ENCODE results near the gene AHCYL2. TPM values are rescaled to one million over a fixed set of nuclear protein-coding genes. Genes with fewer than 3 reads are reported as not detected.
A peak's percentile ranks its signal among the peaks of the same experiment; 100 is the strongest.

AHCYL2 gene
- total and polyA plus RNA-seq, 2 of the 8 experiments (the other 6 are each of a cell fraction or from before 2014, with no cell fraction given) = 20.7 to 25.4 TPM

DNA sequence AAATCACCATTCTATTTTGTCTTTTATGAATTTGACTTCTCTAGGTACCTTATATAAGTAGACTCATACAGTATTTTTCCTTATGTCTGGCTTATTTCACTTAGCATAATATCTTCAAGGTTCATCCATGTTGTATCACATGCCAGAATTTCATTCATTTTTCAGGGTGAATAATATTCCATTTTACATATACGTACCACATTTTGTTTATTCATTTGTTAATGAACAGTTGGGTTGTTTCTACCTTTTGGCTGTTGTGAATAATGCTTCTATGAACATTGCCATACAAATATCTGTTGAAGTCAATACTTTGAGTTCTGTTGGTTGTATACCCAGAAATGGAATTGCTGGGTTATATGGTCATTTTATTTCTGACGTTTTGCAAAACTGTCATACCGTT is 20.7 kb downstream of the AHCYL2 start:
- Histone ChIP-seq H3K27ac (ENCODE audit: low read depth, low read length) (no peak overlapping the region), H4K8ac (ENCODE audit: extremely low read depth, insufficient read depth, low read length) (no peak overlapping the region), H2BK12ac (ENCODE audit: low read depth, low read length) (no peak overlapping the region), H4K91ac (replicated peaks; ENCODE audit: insufficient read length, low read length) (no peak overlapping the region), H2BK120ac (replicated peaks; ENCODE audit: low read depth, low read length) (no peak overlapping the region), H3K56ac (replicated peaks; ENCODE audit: insufficient read length, low read depth, low read length) (peak overlapping the region; percentile 46), H3K23me2 (ENCODE audit: low read depth, low read length) (no peaks in the 10 kb centered on the region), H2BK15ac (ENCODE audit: low read length) (no peak overlapping the region), H3K23ac (ENCODE audit: insufficient read length) (no peak overlapping the region), H3K36me3 (ENCODE audit: control insufficient read depth in 2 of 4, insufficient read depth in 4 of 4, low read length in 3 of 4) (no peaks in the 10 kb centered on the region; a peak in 1 of 8 replicates), H3K4me3 (ENCODE audit: extremely low read depth in 1 of 4, insufficient read depth in 2 of 4, low read depth in 3 of 4, low read length in 4 of 4) (no peak overlapping the region), H3K4me2 (ENCODE audit: insufficient read depth in 1 of 2, low read depth in 2 of 2, low read length in 2 of 2) (no peak overlapping the region), H3K79me1 (ENCODE audit: low read depth, low read length) (peaks cover 2% of the 10 kb centered on the region; the same call in 1 of the 2 replicates), H3K9ac (replicated peaks in 1 of 4; ENCODE audit: extremely low read depth in 1 of 4, low read depth in 3 of 4, low read length in 3 of 4) (no peak overlapping the region), H3K9me3 (ENCODE audit: insufficient read depth in 2 of 2, low read depth in 1 of 2, low read length in 1 of 2) (no peaks in the 10 kb centered on the region; a peak in 1 of 4 replicates), H3K4me1 (replicated peaks in 1 of 4; ENCODE audit: control insufficient read depth in 3 of 4, insufficient read depth in 4 of 4, low read length in 3 of 4) (peaks cover 0 to 7% (median 2%) of the 10 kb centered on the region in 4 experiments; a peak in 2 of 7 replicates), H2BK5ac (ENCODE audit: low read depth, low read length) (no peak overlapping the region), H3K27me3 (replicated peaks in 1 of 4; ENCODE audit: control insufficient read depth in 3 of 4, extremely low read depth in 1 of 4, insufficient read depth in 3 of 4, low read length in 3 of 4) (no peaks in the 10 kb centered on the region), H2AK5ac (ENCODE audit: low read depth, low read length) (no peak overlapping the region), H3K18ac (ENCODE audit: extremely low read depth, low read length) (no peak overlapping the region), H2AFZ (ENCODE audit: low read length) (no peak overlapping the region), H3K14ac (ENCODE audit: insufficient read length) (no peak overlapping the region), H3K79me2 (ENCODE audit: control insufficient read depth in 1 of 2, insufficient read depth in 2 of 2, low read length in 2 of 2) (peaks cover 0 to 42% of the 10 kb centered on the region in 2 experiments; a peak in 2 of 4 replicates), H4K5ac (ENCODE audit: insufficient read length, low read depth, low read length) (no peak overlapping the region), H2BK20ac (ENCODE audit: low read length) (no peak overlapping the region), H3K4ac (replicated peaks; ENCODE audit: insufficient read length, low read depth, low read length) (no peak overlapping the region), H4K20me1 (replicated peaks in 1 of 2; ENCODE audit: control insufficient read depth in 1 of 2, insufficient read depth in 2 of 2, low read length in 2 of 2) (no peaks in the 10 kb centered on the region)
- TF ChIP-seq NANOG (IDR thresholded peaks at IDR 0.05; ENCODE audit: insufficient read depth, low read depth, low read length, poor library complexity, severe bottlenecking) = no peak
- TF ChIP-seq NRF1 (IDR thresholded peaks at IDR 0.05; ENCODE audit: low read depth, low read length) = no peak
- no peak for TF ChIP-seq RNF2 (IDR thresholded peaks at IDR 0.05; ENCODE audit: borderline replicate concordance, low read depth, low read length, missing control alignments, poor library complexity, severe bottlenecking)
- TF ChIP-seq CBX5 (IDR thresholded peaks at IDR 0.05; ENCODE audit: low read depth, low read length) = no peak
- TF ChIP-seq POU5F1 (IDR thresholded peaks at IDR 0.05; ENCODE audit: low read depth, low read length) = no peak
- no peak for TF ChIP-seq CREB1 (IDR thresholded peaks at IDR 0.05)
- no peak for TF ChIP-seq TAF7 (optimal IDR thresholded peaks at IDR 0.05; ENCODE audit: borderline replicate concordance, low read depth, low read length)
- TF ChIP-seq POLR2A (IDR thresholded peaks at IDR 0.05; ENCODE audit: control extremely low read depth in 1 of 2, low read depth in 2 of 2, low read length in 2 of 2) = no peak
- TF ChIP-seq GTF2F1 (IDR thresholded peaks at IDR 0.05; ENCODE audit: borderline replicate concordance, low read depth, low read length) = no peak
- TF ChIP-seq, protein P1, sequence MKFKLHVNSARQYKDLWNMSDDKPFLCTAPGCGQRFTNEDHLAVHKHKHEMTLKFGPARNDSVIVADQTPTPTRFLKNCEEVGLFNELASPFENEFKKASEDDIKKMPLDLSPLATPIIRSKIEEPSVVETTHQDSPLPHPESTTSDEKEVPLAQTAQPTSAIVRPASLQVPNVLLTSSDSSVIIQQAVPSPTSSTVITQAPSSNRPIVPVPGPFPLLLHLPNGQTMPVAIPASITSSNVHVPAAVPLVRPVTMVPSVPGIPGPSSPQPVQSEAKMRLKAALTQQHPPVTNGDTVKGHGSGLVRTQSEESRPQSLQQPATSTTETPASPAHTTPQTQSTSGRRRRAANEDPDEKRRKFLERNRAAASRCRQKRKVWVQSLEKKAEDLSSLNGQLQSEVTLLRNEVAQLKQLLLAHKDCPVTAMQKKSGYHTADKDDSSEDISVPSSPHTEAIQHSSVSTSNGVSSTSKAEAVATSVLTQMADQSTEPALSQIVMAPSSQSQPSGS (IDR thresholded peaks at IDR 0.05; ENCODE audit: low read length) = no peak
- no peak for TF ChIP-seq JUND (IDR thresholded peaks at IDR 0.05; ENCODE audit: low read length)
- no peak for FAIRE-seq
- no peak for DNase-seq (ENCODE audit: low read depth in 1 of 2, low spot score in 2 of 2)
- WGBS, 2 experiments (ENCODE audit: extremely low coverage in 1 of 2, insufficient coverage in 1 of 2, insufficient read length in 1 of 2, insufficient replicate concordance in 2 of 2, low coverage in 1 of 2, low lambda C conversion rate in 2 of 2, missing lambda C conversion rate in 1 of 2) = 89% methylated on average over 3 of the region's 3 CpGs; no CpG with 5 or more reads in 1 of the 2 experiments
- ChIA-PET POLR2A (ENCODE audit: partially characterized antibody) (no interaction called here), CTCF (ENCODE audit: partially characterized antibody) (no interaction called here)
